NOMO-1 treated with dmso at 0.1 percent for 144 hours (cell line): ENCODE results near the gene ARPP19.
A peak's percentile ranks its signal among the peaks of the same experiment; 100 is the strongest.
"Not testable (repeated sequence)": the region's sequence is repeated elsewhere in the genome, so short reads cannot be mapped to it uniquely, and the experiment has no call there.

ENCODE experiments used
- DNase-seq: peaks from one replicate; lab custom pipeline; 2025; ENCODE audit not compliant: unreplicated experiment; lab: John Stamatoyannopoulos, UW

ARPP19 gene

GRCh38 chr15:52568601-52569585 lies at the start of gene ARPP19:
Gene ARPP19, minus strand, starts transcription at chr15:52569030. Its CDS starts 138 bp downstream, at chr15:52568892.
- peak; percentile 93 for DNase-seq

DNA sequence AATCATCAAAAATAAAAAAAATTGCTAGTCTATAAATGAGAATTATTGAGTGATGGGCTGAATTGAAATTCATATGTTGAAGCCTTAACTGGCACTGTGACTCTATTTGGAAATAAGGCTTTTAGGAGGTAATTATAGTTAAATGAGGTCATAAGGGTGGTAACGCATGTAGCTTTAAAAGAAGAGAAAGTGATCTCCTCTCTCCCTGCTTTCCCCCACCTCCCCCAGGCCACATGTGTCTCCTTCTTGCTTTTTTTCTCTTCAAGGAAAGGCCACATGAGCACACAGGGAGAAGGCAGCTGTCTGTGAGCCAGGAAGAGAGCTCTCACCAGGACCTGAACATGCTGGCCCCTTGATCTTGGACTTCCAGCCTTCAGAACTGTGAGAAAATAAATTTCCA lies 48.2 kb upstream of the ARPP19 start:
- DNase-seq, result no peak

- DNase-seq, result no peak
These were observed 46.5 kb upstream of the ARPP19 start for GRCh38 chr15:52615302-52615701.

DNA sequence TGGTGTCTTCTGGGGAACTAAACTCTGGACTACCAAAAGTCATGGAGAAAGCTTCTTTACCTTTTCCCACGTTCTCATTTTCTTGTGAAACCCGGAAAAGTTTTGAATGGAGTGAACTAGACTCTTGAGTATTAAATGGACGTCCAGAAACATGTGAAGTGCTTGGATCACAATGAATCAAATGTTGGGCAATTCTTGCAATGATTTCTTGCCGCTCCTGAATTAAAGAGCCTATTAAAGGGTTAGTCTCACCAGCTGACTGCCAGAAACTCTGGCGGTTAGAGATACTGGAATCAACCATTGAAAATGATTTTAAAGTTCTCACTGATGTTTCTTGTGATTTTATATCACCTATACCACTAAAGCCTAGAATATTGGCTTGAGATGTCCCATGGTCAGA lies 40.8 kb upstream of the ARPP19 start:
- DNase-seq, result no peak

DNA sequence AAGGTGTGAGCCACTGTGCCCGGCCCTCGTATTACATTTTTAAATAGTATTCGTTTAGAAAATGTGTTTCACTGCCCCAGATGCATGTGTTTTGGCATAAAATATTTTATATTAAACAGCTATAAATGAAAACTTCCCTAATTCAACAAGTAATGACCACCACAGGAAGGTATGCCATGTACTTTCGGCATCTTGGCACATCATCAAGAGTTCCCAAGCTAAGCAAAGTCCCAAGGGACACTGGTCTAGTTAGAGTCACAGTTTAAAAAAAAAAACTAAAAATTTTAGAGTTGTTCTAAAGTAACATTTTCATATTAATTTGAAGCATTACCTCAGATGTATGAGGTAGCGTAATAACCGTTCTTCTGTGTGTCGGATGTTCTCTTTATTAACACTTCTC lies 15.6 kb upstream of the ARPP19 start:
- DNase-seq, result no peak

DNA sequence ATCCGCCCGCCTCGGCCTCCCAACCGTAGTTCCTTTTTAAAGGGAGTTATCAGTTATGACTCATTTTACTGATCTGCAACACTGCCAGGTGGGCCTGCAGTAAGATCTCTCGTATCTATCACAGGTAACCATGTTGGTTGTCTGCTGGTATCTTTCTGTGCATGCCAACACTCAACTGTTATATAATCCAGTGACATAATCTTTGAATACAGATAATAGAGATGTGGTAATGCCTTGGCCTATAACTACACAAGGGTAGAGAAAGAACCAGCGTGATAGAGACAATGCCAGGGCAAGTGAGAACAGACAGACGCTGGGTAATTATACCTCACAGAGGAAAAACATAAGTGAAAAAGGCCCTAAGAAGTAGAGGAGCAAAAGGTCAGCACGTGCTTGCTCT lies 11.0 kb upstream of the ARPP19 start:
- DNase-seq, result no peak

DNA sequence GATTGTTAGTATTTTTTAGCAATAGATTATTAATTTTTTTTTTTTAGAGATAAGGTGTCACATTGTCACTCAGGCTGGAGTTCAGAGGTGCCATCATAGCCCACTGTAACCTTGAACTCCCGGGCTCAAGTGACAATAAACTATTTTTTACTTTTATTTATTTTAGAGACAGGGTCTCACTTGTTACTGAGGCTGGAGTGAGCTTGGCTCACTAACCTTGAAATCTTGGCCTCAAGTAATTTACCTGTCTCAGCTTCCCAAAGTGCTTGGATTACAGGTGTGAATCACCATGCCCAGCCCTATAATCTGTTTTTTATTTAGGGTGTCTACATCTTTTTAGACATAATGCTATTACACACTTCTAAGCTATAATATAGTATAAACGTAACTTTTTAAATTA lies 7.9 kb upstream of the ARPP19 start:
- no peak for DNase-seq

DNA sequence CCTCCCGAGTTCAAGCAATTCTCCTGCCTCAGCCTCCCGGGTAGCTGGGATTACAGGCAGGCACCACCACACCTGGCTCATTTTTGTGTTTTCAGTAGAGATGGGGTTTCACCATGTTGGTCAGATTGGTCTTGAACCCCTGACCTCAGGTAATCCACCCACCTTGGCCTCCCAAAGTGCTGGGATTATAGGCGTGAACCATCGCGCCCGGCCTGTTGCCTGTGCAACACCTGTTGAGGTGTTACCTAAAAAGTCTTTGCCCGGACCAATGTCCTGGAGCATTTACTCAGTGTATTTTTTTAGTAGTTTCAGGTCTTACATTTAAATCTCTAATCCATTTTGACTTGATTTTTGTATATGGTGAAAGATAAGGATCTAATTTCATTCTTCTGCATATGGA lies 6.7 kb upstream of the ARPP19 start:
- not testable (repeated sequence) for DNase-seq

- no peak for DNase-seq
These were observed 6.2 kb upstream of the ARPP19 start for GRCh38 chr15:52575072-52575471.

GRCh38 chr15:52574623-52575022 lies 5.8 kb upstream of the ARPP19 start:
- DNase-seq, result not testable (repeated sequence)

DNA sequence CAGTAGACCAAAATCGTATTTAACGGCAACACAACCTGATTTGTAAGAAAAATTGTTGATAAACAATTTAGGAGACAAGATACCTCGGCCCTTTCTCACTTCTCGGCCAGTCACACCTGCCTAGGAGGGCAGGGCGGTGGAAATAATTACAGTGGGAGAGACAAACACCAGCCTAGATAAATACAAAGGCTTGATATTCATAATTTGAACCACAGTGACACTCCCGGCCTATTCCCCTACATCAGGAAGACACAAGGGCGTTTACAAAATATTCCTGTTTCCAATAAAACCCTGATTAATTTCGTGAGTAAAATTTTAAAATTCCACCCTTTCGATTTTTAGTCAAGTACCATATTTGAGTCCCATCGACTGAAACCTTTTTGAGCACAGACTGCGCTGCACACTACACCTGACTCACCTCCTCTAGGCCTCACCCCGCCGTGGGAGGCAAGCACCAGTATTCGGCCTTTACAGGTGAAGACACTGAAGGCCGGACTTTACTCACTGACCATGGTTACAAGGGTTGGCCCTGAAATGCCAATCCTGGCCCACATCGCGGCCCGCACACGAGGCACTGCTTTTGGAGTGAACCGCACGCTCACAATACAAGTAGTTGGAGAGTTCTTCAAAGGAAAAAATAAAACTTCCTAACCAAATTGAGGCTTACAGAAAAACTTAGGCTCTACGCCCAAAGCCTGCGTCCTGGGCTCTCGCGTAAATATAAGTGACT lies 794 bp downstream of the ARPP19 start:
- no peak for DNase-seq

DNA sequence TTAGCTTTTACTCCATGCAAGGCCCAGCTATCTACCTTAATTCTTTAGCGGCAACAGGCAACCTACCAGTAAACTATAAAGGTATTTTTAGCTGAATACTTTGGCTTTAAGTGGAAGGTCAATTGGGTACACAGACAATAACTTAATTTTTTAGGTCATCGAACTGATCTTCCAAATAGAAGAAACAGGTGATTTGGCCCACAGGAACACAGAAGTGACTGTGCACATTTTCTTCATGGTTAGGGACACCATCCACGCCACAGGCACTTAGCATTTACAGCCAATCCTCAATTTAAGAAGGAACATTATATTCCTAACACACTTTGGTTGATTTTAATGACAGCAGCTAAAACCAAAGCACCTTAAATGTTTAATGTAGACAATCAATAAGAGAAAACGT lies 1.9 kb downstream of the ARPP19 start:
- no peak for DNase-seq

DNA sequence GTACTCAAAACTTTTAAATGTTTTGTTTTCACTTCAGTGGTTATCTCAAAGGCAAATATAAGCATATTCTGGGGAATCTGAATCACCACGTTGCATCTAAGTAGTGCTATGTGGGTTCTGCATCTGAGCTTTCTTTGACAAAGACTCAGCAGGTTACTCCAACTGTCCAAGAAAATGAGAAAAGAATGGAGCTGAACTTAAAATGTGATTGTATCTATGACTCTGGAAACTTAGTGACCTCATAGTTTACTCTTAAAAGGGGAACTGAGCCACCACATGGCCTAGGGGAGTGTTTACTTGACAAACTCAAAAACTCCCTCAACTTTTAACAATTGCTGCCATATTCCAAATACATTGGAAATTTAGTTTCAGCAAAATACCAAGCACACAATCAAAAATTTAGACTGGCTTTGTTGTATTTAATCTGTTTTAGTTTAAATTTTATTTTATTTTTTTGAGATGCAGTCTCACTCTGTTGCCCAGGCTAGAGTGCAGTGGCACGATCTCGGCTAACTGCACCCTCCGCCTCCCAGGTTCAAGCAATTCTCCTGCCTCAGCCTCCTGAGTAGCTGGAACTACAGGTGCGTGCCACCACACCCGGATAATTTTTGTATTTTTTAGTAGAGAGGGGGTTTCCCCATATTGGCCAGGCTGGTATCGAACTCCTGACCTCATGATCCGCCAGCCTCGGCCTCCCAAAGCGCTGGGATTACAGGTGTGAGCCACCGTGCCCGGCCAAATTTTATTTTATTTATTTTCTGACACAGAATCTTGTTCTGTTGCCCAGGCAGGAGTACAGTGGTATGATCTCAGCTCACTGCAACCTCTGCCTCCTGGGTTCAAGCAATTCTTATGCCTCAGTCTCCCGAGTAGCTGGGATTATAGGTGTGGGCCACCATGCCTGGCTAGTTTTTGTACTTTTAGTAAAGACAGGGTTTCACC lies 3.1 kb downstream of the ARPP19 start:
- peak; percentile 9 for DNase-seq

DNA sequence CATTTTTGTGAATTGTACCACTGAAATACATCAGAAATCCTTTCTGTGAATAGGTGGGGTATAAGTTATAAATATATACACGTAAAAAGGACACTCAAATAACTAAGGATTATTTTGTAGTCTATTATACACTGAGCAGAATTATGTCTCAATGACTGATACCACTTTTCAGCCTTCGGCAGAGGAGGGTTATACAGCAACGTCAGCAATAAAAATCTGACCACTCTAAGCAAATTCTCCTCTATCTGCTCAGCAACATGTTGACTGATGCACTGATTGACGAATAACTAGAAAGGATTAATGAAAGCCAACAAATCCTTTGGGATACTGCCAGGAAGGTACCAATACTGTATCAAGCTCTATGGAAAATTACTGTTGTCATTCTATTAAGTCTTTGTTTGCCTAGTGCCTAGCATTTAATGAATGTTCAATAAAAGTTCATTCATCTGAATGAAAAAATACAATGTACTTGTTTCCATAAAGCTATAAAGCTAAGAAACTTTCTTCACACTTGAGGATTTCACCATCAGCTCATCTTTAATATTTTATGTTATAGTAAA lies 5.2 kb downstream of the ARPP19 start:
- no peak for DNase-seq

- DNase-seq, result no peak
These were observed 9.3 kb downstream of the ARPP19 start for GRCh38 chr15:52559575-52559974.

DNA sequence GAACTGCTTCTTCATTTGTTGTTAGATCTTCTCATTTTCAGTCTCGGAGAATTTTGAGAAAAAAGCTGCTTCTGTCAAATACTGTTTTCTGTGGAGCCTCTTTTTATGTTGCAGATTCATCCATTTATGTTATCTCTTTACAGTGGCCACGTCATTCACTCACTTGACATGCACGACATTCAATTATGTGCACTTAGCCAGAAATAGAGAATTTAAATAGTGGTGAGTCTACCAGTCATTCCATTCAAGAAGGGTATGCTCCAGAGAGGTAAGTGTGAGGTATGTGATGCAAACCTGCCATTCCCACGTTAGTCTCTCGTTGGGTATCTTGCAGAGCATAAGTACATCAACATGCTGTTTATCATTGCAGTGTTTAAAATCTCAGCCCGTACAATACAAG lies 9.8 kb downstream of the ARPP19 start:
- DNase-seq, result no peak

GRCh38 chr15:52558196-52558595 lies 10.6 kb downstream of the ARPP19 start:
- no peak for DNase-seq

- no peak for DNase-seq
These were observed 11.6 kb downstream of the ARPP19 start for GRCh38 chr15:52557274-52557641.

- DNase-seq, result no peak
These were observed 12.1 kb downstream of the ARPP19 start for GRCh38 chr15:52556524-52557273.

DNA sequence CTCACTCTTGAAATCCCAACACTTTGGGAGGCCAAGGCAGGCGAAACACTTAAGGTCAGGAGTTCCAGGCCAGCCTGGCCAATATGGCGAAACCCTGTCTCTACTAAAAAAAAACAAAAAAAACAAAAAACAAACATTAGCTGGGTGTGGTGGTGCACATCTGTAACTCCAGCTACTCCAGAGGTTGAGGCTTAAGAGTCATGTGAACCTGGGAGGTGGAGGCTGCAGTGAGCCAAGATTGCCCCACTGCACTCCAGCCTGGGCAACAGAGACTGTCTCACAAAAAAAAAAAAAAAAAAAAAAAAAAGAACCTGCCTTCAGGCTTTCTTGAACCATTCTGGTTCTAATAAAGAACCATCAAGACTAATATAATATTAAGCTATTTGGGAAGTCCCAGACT lies 16.5 kb downstream of the ARPP19 start:
- no peak for DNase-seq
